Thoracic aorta endothelial cell (primary cell): Measurements from ENCODE around the gene ZNF800. TPM values are rescaled to one million over a fixed set of nuclear protein-coding genes. Genes with fewer than 3 reads are reported as not detected.

Experiments
- total RNA-seq: library from RNA; depleted of rRNA; stranded (reverse); fragments of >200 nt; gene quantifications from 2 replicates; pipeline ENCODE4 v1.2.3, GENCODE V29; 2012

ZNF800 gene
- 37.4 and 42.4 TPM in 2 replicates for total RNA-seq

GRCh38 chr7:127392566-127393367 lies at the start of gene ZNF800:
ZNF800 (minus strand) TSS chr7:127392708; CDS start chr7:127391557, 1,151 bp downstream.

Other genes with a start within 250 kb of the ZNF800 start
- gene GRM8, start 139.8 kb downstream of the ZNF800 start, total RNA-seq: not detected in 2 replicates
- 18.2 TPM in 2 replicates for gene GCC1, start 192.9 kb upstream of the ZNF800 start, total RNA-seq
- gene ARF5, start 195.7 kb upstream of the ZNF800 start, total RNA-seq: 107 and 111 TPM in 2 replicates
- 2.8 and 3.7 TPM in 2 replicates for gene FSCN3, start 201.0 kb upstream of the ZNF800 start, total RNA-seq
- not detected in 2 replicates for gene PAX4, start 225.4 kb upstream of the ZNF800 start, total RNA-seq